Neural crest cell (in vitro differentiated cells): ENCODE measurements around the gene UGCG. TPM values are rescaled to one million over a fixed set of nuclear protein-coding genes. Genes with fewer than 3 reads are reported as not detected.

ENCODE experiments used
- DNase-seq: peaks from one replicate; pipeline ENCODE4 v3.0.0; 2021; ENCODE audit warnings: low read depth, mixed read lengths, low spot score
- H3K27ac Mint-ChIP-seq: one replicate; pipeline ENCODE4 v1.8.0; 2021; ENCODE audit warnings: mild to moderate bottlenecking, mixed read lengths; ENCODE audit not compliant: unreplicated experiment
- H3K27me3 Mint-ChIP-seq: 2 replicates; pipeline ENCODE4 v1.8.0; 2021; ENCODE audit warnings: low read depth, mild to moderate bottlenecking, mixed read lengths
- H3K36me3 Mint-ChIP-seq: 2 replicates; pipeline ENCODE4 v1.8.0; 2021; ENCODE audit warnings: low read depth, mild to moderate bottlenecking, mixed read lengths
- H3K4me1 Mint-ChIP-seq: 2 replicates; pipeline ENCODE4 v1.8.0; 2021; ENCODE audit warnings: mixed read lengths
- H3K4me3 Mint-ChIP-seq: one replicate; pipeline ENCODE4 v1.8.0; 2021; ENCODE audit warnings: mild to moderate bottlenecking, mixed read lengths
- H3K9me3 Mint-ChIP-seq: 2 replicates; pipeline ENCODE4 v1.8.0; 2021; ENCODE audit warnings: mixed read lengths
- total RNA-seq: library from RNA; stranded (reverse); gene quantifications from 2 replicates; pipeline ENCODE4 v1.2.1, GENCODE V29; 2021
- TF ChIP-seq, protein P1 (sequence below): fragments of 200-600 bp; sonication (generic); conservative IDR thresholded peaks from 2 replicates; pipeline ENCODE4 v1.5.0; 2021; ENCODE audit warnings: antibody characterized with exemption, mild to moderate bottlenecking

UGCG gene
- total RNA-seq, 1 donor from 2014 or later, result 21.2 TPM

DNA sequence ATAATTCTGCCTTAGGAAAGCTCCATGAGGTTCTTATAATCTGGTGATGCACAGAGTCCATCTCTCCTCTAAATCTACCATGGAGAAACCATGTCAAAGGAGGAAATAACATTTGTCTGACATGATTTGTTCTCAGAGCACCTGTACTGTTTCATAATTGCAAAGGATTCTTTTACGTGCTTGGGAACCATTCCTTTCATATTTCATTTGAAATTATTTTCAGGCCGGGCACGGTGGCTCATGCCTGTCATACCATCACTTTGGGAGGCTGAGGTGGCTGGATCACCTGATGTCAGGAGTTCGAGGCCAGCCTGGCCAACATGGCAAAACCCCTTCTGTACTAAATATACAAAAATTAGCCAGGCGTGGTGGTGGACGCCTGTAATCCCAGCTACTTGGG is 65.4 kb downstream of the UGCG start:
- peaks cover 6% of the 10 kb centered on the region for H3K4me1 Mint-ChIP-seq
- no peak overlapping the region for H3K27ac Mint-ChIP-seq
- no peaks in the 10 kb centered on the region for H3K9me3 Mint-ChIP-seq
- H3K27me3 Mint-ChIP-seq, result no peaks in the 10 kb centered on the region
- no peak overlapping the region for H3K4me3 Mint-ChIP-seq
- DNase-seq, result no peak
- TF ChIP-seq, protein P1, sequence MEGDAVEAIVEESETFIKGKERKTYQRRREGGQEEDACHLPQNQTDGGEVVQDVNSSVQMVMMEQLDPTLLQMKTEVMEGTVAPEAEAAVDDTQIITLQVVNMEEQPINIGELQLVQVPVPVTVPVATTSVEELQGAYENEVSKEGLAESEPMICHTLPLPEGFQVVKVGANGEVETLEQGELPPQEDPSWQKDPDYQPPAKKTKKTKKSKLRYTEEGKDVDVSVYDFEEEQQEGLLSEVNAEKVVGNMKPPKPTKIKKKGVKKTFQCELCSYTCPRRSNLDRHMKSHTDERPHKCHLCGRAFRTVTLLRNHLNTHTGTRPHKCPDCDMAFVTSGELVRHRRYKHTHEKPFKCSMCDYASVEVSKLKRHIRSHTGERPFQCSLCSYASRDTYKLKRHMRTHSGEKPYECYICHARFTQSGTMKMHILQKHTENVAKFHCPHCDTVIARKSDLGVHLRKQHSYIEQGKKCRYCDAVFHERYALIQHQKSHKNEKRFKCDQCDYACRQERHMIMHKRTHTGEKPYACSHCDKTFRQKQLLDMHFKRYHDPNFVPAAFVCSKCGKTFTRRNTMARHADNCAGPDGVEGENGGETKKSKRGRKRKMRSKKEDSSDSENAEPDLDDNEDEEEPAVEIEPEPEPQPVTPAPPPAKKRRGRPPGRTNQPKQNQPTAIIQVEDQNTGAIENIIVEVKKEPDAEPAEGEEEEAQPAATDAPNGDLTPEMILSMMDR, result no peak
- H3K36me3 Mint-ChIP-seq, result no peaks in the 10 kb centered on the region

DNA sequence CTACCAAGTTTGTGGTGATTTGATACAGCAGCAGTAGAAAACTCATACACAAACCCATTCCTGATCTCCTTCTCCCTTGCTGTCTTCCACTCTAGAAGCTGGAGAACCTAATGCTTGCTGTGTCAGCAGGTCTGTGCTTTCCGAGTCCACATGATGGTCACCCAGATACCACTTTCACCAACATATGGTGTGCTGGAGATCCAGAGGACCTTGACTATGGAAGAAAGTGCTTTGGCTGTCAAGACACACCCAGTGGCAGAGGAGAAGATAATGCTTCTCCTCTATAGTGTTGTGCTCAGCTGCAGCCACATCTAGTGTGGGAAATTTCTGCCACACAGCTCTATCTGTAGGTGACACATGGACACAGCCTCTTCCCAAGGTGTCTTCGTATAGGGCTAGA is 67.4 kb downstream of the UGCG start:
- H3K27me3 Mint-ChIP-seq, result no peaks in the 10 kb centered on the region
- H3K9me3 Mint-ChIP-seq, result no peaks in the 10 kb centered on the region
- H3K4me3 Mint-ChIP-seq, result no peak overlapping the region
- TF ChIP-seq, protein P1, result no peak
- H3K27ac Mint-ChIP-seq, result no peak overlapping the region
- no peaks in the 10 kb centered on the region for H3K36me3 Mint-ChIP-seq
- no peaks in the 10 kb centered on the region for H3K4me1 Mint-ChIP-seq
- no peak for DNase-seq

DNA sequence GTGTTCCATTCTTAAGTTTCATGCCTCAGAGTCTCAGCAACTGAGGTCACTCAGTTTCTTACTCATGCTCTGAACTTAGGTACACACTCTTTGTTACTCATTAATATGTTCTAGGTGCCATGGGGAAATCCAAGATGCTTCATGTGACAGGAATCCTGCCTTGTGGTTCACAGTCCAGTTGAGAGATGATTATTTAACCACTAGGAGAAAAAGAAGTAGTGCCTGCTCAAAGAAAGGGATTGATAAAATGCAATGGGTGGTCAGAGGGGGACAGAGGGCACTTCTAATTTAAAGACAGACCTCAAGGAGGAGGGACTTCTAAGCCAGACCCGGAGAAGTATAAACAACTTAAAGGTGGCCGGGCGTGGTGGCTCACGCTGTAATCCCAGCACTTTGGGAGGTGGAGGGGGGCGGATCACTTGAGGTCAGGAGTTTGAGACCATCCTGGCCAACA is 69.0 kb downstream of the UGCG start:
- no peak for DNase-seq
- no peak overlapping the region for H3K4me3 Mint-ChIP-seq
- H3K4me1 Mint-ChIP-seq, result no peaks in the 10 kb centered on the region

DNA sequence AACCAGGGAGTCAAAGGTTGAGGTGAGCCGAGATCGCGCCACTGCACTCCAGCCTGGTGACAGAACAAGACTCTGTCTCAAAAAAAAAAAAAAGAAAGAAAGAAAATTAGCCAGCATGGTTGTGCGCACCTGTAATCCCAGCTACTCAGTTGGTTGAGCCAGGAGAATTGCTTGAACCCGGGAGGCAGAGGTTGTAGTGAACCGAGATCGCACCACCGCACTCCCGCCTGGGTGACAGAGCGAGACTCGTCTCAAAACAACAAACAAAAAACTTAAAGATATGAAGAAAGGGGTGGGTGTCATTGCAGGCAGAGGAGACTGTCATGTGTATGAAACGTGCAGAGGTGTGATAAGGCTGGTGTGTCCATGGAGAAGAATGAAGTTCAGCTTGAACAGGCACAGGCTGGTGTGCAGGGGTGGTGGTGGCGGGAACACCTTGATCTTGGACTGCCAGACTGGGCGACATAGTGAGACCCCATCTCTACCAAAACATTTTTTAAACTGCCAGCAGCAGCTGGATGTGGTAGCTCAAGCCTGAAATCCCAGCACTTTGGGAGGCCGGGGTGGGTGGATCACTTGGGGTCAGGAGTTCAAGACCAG is 69.6 kb downstream of the UGCG start:
- H3K9me3 Mint-ChIP-seq, result no peaks in the 10 kb centered on the region
- peak overlapping the region; percentile 50 for H3K27ac Mint-ChIP-seq
- no peak overlapping the region for H3K4me3 Mint-ChIP-seq
- no peak for DNase-seq
- no peaks in the 10 kb centered on the region for H3K4me1 Mint-ChIP-seq
- H3K27me3 Mint-ChIP-seq, result no peaks in the 10 kb centered on the region
- TF ChIP-seq, protein P1, result no peak
- no peaks in the 10 kb centered on the region for H3K36me3 Mint-ChIP-seq

More for the DNA sequence above, 69.0 kb downstream of the UGCG start:
- no peaks in the 10 kb centered on the region for H3K9me3 Mint-ChIP-seq
- H3K27ac Mint-ChIP-seq, result no peak overlapping the region
- TF ChIP-seq, protein P1, result no peak
- no peaks in the 10 kb centered on the region for H3K36me3 Mint-ChIP-seq
- H3K27me3 Mint-ChIP-seq, result no peaks in the 10 kb centered on the region

DNA sequence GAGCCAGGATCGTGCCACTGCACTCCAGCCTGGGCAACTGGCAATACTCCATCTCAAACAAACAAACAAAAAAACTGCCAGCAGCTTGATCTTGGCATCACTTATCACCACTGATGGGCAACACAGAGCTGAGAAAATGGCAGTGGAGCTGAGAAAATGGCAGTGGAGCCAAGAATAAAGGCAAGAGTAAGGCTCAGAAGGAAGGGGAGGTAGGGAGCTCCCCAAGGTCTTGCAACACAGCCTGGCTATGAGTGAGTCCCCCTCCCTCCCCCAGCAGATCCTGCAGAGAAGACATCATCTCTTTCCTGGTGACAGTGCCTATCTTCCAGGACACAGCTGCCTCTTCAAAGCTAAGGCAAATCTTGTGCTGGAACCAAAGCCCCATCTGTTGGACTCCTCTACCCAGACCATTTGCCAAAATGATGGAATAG is 70.3 kb downstream of the UGCG start:
- H3K27me3 Mint-ChIP-seq, result no peaks in the 10 kb centered on the region
- TF ChIP-seq, protein P1, result no peak
- H3K4me1 Mint-ChIP-seq, result no peaks in the 10 kb centered on the region
- DNase-seq, result no peak
- no peak overlapping the region for H3K4me3 Mint-ChIP-seq
- H3K27ac Mint-ChIP-seq, result no peak overlapping the region
- H3K9me3 Mint-ChIP-seq, result no peaks in the 10 kb centered on the region
- H3K36me3 Mint-ChIP-seq, result no peaks in the 10 kb centered on the region
